RCC 7860 (cell line): ENCODE results near the gene FA2H.
"Not testable (repeated sequence)": the region's sequence is repeated elsewhere in the genome, so short reads cannot be mapped to it uniquely, and the experiment has no call there.

Experiments used
- DNase-seq: peaks from one replicate; pipeline ENCODE4 v3.0.0-alpha.2; 2015; ENCODE audit warnings: low spot score
- FAIRE-seq: peaks from 2 replicates; lab custom pipeline; 2012; peaks lifted over from hg19 to GRCh38; lab: Jason Lieb, UNC

The FA2H gene, protein sequence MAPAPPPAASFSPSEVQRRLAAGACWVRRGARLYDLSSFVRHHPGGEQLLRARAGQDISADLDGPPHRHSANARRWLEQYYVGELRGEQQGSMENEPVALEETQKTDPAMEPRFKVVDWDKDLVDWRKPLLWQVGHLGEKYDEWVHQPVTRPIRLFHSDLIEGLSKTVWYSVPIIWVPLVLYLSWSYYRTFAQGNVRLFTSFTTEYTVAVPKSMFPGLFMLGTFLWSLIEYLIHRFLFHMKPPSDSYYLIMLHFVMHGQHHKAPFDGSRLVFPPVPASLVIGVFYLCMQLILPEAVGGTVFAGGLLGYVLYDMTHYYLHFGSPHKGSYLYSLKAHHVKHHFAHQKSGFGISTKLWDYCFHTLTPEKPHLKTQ

DNA sequence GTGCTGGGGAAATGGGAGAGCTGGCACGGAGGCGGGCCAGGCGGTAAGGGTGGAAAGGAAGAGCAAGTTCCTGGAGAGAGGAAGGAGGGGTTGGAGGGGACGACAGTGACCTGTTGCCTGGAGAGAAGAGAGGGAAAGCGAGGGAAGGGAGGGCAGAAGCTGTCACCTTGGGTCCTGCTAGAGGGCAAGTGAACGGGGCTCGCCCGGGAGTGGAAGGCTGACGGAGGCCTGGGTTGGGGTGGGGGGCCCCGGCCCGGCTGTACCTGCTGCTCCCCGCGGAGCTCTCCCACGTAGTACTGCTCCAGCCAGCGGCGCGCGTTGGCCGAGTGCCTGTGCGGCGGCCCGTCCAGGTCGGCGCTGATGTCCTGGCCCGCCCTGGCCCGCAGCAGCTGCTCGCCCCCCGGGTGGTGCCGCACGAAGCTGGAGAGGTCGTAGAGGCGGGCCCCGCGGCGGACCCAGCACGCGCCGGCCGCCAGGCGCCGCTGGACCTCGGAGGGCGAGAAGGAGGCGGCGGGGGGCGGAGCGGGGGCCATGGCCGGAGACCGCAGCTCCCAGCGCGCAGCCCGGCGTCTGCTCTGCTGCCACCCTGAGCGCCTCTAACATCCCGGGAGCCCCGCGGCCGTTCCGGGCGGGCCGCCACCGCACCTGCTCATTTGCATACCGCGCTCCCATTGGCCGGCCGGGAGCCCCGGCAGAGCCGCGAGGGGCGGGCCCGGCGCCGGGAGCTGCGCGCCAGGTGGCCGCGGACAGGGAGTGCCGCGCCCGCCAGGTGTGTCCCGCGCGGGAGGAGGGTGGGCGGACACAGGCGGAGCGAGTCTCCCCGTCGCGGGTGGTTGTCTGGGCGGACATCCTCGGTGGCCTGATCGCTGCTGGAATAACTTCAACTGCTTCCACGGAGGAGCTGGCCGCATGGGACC, at the start of gene FA2H:
TSS of gene FA2H (minus strand) at position 598 of the 917 bp plus-strand sequence. CDS start at position 533, 65 bp downstream.
- FAIRE-seq, result no peak
- peak; percentile 31 for DNase-seq

DNA sequence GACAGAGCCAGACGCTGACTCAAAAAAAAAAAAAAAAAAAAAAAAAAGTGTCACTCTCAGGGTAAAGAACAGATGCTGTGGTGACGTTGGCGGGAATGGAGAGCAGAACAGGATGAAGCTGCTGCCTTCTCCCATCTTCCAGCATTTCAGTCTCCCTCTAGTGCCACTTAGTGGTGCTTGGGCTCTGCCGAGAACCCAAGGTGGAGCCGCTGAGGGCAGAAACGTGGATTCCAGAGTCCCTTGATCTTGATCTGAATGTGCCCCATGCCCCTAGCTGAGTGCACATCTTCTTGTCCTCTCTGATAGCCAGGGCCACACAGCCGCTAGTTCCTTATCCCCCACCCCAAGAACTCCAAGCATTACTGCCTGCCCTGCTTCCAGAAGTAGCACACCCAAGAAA, 43.2 kb upstream of the FA2H start:
- no peak for FAIRE-seq
- no peak for DNase-seq

DNA sequence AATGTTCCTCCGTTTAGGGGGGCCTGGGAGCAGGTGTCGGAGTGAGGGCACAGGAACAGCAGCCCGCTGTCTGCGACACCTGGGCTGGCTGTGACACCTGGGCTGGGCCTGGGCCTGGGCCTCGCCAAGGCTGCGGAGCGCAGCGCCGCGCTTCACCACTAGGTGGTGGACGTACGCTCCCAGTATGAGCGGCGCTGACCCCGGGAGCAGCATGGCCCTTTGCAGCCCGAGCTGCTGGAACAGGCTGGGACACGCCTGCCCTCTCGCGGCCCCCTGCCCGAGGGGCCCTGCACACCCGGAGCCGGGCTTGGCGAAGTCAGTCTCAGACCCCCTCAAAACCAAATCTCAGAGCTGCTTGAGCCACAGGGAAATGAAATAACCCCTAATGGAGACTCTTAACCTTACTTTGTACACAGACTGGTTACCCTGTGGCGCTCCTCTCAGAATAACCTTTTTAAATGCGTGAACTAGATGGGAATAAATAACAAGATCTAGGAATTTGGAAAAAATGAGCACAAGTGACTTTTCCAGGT, 38.6 kb upstream of the FA2H start:
- DNase-seq, result peak; percentile 48
- no peak for FAIRE-seq

DNA sequence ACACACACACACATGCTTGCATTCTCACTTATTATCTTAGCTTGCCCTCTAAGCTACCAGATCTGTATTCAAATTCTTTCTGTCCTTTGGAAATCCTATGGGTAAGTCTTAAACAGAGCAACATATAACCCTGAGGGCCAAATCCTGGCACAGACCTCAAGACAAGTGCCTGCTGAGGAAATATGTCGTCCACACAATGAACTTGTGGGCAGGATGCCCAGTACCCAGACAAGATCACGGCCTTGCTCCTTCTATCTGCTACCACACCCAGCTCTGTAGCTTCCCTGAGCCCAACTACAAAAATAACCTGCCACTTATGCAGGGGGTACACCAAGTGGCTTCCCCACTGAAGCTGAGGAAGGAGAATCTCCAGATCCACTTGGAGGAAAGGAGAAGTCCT, 37.3 kb upstream of the FA2H start:
- DNase-seq (no peak), FAIRE-seq (no peak)

DNA sequence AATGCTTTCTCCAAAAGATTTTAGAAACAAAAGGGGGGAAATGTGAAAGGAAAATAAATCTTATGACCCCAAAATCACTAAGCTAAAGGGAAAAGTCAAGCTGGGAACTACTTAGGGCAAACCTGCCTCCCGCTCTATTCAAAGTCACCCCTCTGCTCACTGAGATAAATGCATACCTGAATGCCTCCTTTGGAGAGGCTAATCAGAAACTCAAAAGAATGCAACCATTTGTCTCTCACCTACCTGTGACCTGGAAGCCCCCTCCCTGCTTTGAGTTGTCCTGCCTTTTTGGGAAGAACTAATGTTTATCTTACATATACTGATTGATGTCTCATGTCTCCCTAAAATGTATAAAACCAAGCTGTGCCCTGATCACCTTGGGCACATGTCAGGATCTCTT, 36.6 kb upstream of the FA2H start:
- DNase-seq, FAIRE-seq: not testable (repeated sequence)

DNA sequence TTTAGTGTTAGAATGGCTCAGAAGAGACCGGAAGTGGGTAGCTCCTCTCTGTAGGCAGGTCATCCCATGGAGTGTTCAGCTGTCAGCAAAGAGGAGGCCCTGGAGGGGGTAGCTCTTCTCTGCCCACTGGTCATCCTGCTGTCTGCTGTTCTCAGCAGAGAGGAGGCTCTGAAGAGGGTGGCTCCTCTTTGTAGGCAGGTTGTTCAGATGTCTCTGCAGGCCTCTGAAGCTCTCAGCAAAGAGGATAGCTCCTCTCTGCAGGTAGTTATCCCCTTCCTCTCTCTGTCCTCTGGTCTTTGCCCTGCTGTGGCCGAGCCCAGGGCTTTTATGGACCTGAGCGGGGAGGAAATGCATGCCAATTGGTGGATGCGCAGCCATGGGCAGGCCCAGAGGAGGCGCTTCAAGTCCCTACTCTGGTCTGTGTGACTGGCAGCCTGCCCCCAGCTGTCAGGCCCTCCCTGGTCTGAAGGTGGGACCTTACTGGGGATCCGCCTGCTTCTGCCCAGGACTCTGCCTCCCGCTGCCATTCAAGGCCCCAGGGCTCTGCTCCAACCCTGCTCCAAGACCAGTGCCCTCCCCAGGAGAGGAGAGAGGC, 32.5 kb upstream of the FA2H start:
- no peak for DNase-seq
- FAIRE-seq, result no peak

DNA sequence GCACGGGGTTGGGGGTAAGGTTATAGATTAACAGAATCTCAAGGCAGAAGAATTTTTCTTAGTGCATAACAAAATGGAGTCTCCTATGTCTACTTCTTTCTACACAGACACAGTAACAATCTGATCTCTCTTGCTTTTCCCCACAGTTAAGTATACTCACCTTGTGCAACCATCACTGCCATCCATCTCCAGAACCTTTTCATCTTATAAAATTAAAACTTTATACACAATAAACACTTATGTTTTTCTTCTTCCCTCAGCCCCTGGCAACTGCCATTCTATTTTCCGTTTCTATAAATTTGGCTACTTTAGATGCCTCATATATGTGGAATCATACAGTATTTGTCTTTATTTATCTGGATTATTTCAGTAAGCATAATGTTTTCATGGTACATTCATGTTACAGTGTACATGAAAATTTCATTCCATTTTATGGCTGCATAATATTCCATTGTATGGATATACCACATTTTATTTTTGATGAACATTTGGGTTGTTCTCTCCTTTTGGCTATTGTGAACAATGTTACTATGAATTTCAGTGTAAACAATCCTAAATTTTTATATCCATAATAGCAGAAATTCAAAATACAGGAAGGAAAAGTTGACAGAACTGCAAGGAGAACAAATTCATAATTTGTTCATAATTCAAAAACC, 25.7 kb upstream of the FA2H start:
- DNase-seq (no peak), FAIRE-seq (no peak)

DNA sequence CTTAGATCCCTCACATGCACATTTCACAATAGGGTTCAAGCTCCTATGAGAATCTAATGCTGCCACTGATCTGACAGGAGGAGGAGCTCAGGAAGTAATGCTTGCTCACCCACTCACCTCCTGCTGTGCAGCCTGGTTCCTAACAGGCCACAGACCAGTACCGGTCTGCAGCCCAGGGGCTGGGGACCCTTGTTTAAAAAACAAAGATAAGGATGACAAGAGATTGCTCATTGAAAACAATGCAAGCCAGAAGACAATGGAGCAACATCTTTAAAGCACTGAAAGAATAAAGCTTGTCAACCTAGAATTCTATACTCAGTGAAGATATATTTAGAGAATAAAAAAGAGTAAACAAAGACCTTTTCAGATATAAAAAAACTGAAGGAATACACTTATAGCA, 22.8 kb upstream of the FA2H start:
- DNase-seq (no peak), FAIRE-seq (no peak)

DNA sequence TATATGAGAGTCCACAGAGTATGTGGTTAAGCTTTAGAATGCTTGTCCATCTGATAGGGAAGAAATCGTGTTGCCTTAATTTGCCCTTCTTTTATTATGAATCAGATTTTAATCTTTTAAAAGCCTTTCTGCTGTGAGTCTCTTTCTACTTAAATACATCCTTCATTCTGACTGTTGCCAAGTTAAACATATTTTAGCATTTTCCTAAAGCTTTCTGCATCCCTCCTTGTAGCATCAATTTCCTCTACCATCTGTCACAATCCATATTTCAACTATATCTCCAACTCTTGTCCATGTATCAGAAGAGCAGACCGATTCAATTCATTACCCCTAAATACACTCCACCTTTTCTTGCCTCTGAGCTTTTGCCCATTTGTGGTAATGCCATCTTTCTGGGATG, 20.5 kb upstream of the FA2H start:
- DNase-seq, result no peak
- no peak for FAIRE-seq

DNA sequence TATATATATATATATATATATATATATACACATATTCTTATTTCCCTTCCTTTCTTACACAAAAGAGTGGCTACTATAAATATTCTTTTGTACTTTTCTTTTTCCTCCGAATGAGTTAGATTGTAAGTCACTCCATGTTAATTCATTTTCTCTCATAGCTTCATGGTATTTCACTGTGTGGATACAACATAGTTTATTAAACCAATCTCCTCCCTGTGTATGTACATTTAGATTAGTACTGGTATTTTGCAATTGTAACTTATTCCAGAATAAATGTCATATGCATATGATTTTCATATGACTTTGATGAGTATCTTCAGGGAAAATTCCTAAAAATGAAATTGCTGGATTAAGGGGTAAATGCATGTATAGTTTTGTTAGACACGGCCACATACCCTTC, 20.0 kb upstream of the FA2H start:
- FAIRE-seq, result no peak
- DNase-seq, result no peak

DNA sequence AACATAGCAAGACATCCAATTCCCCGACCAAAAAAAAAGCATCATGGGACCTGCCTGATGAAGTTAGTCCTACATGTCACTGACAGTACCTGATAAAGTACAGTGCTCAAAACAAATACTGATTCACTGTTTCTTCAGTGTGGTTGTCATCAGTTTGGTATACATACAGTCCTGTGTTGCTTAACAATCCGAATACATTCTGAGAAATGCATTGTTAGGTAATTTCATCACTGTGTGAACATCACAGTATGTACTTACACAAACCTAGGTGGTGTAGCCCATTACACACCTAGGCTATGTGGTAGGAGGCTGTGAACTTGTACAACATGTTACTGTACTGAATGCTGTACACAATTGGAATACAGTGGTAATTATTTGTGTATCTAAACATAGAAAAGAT, 19.0 kb upstream of the FA2H start:
- no peak for DNase-seq
- FAIRE-seq, result no peak

DNA sequence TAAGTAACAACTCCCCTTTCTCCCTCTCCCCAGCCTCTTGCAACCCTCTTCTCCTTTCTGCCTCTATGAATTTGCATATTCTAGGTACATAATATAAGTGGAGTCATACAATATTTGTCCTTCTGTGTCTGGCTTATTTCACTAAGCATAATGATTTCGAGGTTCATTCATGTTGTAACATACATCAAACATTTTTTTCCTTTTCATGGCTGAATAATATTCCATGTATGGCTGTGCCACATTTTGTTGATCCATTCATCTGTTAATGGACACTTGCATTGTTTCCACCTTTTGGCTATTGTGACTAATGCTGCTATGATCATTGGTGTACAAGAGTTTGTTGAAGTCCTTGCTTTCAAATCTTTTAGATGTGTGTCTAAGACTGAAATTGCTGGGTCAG, 17.6 kb upstream of the FA2H start:
- FAIRE-seq, result no peak
- DNase-seq, result no peak

DNA sequence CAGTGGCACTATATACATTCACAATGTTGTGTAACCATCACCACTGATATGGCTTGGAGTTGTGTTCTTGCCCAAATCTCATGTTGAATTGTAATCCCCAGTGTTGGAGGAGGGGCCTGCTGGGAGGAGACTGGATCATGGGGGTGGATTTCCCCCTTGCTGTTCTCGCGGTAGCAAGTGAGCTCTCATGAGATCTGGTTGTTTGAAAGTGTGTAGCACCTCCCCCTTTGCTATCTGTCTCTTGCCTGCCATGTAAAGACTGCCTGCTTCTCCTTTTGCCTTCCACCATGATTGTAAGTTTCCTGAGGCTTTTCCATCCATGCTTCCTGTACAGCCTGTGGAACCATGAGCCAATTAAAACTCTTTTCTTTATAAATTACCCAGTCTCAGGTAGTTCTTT, 17.1 kb upstream of the FA2H start:
- not testable (repeated sequence) for DNase-seq, FAIRE-seq

DNA sequence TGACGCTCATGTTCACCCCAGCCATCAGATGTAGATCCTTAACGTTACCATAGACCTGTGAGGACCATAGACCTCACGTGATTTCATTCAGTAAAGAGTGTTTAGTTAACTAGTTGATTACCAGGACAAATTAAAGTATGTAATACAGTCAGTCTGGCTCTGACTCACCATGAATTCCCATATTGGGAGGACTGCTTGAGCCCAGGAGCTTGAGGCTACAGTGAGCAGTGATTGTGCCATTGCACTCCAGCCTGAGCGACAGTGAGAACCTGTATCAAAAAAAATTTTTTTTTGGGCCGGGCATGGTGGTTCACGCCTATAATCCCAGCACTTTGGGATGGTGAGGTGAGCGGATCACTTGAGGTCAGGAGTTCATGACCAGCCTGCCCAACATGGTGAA, 13.5 kb upstream of the FA2H start:
- DNase-seq (no peak), FAIRE-seq (no peak)

DNA sequence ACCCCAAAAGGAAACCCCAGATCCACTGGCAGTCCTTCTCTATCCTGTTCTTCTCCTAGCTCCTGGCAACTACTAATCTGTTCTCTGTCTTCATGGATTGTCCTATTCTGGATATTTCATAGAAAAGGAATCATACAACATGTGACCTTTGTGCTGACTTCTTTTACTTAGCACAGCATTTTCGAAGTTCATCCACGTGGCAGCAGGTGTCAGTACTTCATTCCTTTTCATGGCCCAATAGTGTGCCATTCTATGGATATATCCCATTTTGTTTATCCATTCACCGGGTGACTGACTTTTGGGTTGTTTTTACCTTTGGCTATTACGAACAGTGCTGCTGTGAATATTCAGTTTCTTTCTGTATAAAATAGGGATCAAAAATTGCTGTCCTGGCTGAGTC, 10.4 kb upstream of the FA2H start:
- DNase-seq (no peak), FAIRE-seq (no peak)

DNA sequence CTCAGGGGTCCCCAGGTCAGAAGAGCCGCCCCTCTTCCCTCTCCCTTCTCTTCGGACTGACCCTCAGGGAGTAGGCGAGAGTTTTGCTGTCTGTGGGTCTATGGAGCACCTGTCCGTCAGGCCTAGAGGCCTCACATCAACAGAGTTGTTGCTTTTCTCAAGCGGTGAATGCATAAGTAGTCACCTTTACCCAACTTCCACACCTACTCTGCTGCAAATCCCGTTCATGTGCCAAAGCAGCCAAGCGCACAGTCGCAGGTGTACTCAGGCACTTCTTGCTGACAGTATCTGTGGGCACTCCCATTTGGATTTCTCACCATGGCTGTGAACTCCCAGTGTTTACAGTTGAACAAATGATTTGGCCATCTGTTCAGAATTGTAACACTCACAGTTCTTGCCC, 4.0 kb upstream of the FA2H start:
- no peak for DNase-seq
- no peak for FAIRE-seq

DNA sequence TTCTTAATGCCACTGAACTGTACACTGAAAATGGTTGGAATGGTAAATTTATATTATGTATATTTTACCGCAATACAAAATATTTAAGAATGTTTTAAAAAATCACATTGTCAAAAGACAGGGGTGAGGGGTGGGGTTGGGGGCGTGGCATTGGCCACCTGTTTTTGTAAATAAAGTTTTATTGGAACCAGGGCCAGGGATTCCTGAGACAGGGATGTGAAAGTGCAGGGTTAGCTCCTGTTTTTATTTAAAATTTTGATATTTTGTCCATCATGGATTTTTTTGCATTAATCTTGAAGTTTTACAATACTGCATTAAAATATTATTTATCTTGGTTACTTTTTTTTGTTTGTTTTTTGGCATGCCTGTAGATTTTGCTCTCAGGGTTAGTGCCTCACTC, 2.3 kb upstream of the FA2H start:
- DNase-seq (no peak), FAIRE-seq (no peak)

DNA sequence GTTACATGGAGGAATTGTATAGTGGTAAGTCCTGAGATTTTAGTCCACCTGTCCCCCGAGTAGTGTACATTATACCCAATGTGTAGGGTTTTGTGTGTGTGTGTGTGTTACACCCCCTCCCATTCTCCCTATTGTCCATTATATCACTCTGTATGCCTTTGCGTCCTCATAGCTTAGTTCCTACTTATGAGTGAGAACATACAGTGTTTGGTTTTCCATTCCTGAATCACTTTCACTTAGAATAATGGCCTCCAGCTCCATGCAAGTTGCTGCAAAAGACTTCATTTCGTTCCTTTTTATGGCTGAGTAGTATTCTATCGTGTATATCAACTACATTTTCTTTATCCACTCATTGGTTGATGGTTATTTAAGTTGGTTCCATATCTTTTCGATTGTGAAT, 635 bp upstream of the FA2H start:
- no peak for FAIRE-seq
- no peak for DNase-seq

DNA sequence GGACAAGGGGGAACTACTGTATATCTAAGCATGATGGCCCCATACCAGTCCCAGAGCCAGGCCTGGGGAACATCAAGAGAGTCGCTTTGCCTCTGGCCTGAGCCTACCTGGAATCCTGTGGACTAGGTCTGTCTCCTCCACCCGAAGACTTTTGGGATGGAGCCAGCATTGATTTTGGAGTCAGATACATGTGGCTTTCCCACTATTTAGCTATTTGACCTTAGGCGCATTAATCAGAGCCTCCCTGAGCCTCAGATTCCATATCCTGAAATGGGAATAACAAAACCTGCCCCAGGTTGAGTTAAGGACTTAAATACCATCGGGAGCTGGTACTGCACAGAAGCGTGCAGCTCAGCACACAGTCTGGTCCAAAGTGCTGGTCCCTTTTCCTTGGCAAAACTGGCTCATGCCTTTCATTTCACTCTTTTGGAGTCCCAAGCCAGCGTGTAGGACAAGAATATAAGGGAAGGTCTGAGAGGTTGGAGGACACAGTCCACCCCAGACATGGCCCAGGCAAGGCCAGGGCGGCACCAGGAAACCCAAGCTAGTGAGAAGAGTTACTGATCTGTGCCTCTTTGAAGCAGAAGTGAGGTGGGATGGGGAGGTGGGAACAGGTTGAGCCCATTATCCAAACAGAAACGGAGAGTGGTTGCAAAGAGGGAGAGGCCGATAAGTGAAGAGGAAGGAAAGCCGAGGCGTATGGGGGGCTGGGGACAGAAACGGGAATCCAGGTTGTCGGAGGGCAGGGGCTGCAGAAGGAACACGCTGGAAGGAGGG, 986 bp downstream of the FA2H start:
- no peak for DNase-seq
- no peak for FAIRE-seq

DNA sequence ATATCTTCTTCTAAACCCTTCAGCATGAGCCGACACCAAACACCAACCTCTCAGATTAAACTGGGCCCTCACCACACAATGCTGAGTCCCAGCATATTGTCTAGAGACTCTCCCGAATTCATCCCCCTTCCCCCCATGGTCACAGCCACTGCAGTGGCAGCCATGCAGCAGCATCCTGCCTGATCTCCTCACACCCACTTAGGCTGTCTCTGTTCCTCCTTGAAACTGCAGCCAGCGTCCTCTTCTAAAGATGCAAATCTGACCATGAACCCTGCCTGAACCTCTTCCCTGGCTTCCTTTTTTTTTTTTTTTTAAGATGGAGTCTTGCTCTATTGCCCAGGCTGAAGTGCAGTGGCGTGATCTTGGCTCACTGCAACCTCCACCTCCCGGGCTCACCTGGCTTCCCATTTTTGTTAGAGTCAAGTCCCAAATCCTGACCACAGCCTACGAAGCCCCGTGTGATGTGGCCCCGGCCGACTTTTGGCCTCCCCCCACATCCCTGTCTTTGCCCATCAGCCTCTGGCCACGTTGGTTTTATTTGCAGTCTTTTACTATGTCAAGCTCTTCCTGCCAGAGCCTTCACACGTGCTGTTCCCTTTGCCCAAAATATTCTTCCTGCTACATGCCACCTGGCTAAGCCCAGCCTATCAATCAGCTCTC, 2.8 kb downstream of the FA2H start:
- DNase-seq, result no peak
- no peak for FAIRE-seq
